Activated CD8-positive, alpha-beta memory T cell treated with anti-CD3 and anti-CD28 coated beads for 24 hours (primary cell): Measurements from ENCODE around the gene ABCC10.
"Not testable (repeated sequence)": the region's sequence is repeated elsewhere in the genome, so short reads cannot be mapped to it uniquely, and the experiment has no call there.

Experiments
- DNase-seq: peaks from one replicate; pipeline ENCODE4 v3.0.0-alpha.2; 2020

The ABCC10 gene

DNA sequence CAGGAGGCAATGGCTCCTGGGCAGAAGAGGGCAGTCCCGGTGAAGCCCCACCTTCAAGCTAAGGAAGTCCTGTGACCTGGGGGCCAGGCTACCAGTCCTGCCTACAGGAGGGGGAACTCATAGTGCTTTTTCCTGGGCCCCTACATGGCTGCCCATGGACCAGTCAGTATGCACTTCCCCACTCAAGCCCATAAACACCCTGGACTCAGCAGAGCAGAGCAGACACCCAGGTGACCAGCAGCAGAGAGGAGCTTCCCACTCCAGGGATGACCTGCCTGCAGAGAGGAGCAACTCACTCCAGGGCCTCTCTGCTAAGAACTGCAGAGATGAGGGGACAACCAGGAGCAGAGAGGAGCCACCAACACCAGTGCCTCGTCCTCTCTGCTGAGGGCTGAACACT lies 14.3 kb upstream of the ABCC10 start:
- DNase-seq: no peak

DNA sequence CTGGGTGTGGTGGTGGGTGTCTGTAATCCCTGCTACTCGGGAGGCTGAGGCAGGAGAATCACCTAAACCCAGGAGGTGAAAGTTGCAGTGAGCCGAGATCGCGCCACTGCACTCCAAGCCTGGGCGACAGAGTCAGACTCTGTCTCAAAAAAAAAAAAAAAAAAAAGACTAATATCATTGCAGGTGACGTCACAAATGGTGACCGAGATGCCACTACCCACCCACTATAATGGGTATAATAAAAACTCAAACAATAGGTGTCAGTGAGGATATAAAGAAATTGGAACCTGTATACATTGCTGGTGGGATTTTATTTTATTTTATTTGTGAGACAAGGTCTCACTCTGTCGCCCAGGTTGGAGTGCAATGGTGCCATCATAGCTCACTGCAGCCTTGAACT lies 12.1 kb upstream of the ABCC10 start:
- DNase-seq: not testable (repeated sequence)

DNA sequence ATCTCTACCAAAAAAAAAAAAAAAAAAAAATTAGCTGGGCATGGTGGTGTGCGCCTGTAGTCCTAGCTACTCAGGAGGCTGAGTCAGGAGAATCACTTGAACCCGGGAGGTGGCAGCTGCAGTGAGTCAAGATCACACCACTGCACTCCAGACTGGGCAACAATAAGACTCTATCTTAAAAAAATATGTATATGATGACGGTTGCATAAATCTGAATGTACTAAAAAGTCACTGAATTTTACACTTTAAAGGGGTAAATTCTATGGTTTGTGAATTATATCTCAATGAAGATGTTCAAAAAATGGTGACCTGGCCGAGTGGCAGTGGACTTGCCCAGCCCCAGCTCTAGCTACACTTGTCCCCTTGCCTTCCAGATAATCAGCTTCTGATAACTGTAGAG lies 10.4 kb upstream of the ABCC10 start:
- DNase-seq: no peak

DNA sequence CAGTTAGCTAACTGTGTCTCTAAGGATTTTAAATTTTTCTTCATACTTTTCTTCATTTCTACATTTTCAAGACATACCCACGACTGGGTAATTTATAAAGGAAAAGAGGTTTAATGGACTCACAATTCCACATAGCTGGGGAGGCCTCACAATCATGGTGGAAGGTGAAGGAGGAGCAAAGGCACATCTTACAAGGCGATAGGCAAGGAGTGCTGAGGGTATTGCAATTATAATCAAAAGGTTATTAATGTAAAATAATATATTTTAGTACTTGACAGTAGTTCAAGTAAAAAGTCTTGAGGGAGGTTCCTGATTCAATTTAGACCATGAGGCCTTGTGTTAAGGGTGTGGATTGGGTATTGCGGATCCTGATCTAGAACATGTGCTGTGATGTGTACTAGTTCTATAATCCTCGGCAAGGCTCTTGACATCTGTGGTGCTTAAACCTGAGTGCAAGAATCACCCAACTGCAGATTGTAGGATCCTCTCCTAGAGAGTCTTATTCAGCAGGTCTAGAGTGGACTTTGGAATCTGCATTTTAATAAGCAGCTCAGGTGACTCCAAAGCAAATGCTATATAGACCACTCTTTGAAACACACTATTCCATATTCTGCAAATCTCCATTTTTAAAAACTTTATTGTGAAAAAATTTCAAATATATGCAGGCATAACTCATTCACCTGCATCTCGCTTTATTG lies 7.2 kb upstream of the ABCC10 start:
- no peak for DNase-seq

DNA sequence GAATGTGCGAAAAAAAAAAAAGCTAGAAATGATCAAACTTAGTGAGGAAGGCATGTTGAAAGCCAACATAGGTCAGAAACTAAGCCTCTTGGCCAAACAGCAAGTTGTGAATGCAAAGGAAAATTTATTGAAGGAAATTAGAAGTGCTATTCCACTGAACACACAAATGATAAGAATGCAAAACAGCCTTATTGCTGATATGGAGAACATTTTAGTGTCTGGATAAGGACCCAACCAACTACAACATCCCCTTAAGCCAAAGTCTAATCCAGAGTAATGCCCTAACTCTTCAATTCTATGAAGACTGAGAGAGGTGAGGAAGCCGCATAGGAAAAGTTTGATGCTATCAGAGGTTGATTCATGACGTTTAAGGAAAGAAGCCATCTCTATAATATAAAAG lies 5.5 kb upstream of the ABCC10 start:
- DNase-seq: no peak

DNA sequence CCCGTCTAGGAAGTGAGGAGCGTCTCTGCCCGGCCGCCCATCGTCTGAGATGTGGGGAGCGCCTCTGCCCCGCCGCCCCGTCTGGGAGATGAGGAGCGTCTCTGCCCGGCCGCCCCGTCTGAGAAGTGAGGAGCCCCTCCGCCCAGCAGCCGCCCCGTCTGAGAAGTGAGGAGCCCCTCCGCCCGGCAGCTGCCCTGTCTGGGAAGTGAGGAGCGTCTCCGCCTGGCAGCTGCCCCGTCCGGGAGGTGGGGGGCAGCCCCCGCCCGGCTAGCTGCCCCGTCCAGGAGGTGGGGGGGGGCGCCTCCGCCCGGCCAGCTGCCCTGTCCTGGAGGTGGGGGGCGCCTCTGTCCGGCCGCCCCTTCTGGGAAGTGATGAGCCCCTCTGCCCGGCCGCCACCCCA lies 2.3 kb upstream of the ABCC10 start:
- not testable (repeated sequence) for DNase-seq

DNA sequence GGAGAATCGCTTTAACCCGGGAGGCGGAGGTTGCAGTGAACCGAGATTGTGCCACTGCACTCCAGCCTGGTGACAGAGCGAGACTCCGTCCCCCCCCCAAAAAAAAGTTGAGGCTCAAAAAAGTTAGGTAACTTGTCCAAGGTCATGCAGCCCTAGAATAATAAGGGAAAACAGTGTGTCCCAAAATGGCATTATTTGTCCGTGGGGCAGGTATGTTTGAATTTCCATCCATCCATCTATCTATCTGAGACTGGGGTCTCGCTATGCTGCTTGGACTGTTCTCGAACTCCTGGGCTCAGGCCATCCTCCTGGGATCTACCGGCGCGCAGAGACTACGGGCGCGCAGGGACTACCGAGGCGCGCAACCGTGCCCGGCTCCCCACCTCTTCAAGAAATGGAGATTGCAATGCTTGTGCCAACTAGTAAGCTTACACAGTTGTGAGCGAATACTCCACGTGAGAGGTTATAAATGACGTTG lies 374 bp upstream of the ABCC10 start:
- DNase-seq: no peak

DNA sequence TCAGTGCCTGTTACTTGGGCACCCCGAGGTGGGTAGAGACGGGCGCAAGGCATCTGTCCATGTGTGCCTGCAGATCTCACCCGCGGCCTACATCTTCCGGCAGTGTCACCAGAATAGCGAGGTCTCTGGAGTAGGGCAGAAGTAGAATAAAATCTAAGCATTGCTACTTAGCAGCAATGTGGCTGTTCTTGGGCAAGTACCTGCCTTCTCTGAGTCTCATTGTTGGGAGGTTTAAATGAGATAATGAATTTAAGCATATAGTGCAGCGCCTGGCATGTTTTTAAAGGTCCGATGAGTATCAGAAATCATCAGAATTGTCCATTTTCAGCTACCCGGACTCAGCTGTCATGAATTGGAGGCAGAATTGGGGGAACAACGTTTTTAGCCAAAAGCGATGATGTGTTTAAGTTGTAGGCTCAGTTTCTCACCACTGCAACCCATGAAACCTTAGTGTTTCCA lies 800 bp downstream of the ABCC10 start:
- DNase-seq: no peak

DNA sequence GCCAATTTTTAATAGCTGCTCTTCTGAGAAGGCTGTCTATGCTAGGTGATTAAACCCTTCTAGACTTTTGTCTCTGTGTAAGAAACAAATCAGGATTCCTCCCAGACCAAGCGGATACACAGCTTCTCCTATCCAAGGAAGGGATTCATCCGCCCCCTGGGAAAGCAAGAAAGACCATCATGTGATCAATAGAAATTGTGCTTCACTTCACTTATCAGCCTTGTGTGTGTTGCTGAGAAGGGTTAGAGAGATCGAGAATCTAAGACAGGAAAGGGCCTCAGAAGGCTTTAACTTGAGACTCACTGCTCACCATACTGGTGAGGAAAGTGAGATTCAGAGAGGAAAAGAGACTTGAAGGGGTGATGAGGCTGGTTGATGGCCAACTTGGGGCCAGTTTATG lies 1.5 kb downstream of the ABCC10 start:
- DNase-seq: no peak

DNA sequence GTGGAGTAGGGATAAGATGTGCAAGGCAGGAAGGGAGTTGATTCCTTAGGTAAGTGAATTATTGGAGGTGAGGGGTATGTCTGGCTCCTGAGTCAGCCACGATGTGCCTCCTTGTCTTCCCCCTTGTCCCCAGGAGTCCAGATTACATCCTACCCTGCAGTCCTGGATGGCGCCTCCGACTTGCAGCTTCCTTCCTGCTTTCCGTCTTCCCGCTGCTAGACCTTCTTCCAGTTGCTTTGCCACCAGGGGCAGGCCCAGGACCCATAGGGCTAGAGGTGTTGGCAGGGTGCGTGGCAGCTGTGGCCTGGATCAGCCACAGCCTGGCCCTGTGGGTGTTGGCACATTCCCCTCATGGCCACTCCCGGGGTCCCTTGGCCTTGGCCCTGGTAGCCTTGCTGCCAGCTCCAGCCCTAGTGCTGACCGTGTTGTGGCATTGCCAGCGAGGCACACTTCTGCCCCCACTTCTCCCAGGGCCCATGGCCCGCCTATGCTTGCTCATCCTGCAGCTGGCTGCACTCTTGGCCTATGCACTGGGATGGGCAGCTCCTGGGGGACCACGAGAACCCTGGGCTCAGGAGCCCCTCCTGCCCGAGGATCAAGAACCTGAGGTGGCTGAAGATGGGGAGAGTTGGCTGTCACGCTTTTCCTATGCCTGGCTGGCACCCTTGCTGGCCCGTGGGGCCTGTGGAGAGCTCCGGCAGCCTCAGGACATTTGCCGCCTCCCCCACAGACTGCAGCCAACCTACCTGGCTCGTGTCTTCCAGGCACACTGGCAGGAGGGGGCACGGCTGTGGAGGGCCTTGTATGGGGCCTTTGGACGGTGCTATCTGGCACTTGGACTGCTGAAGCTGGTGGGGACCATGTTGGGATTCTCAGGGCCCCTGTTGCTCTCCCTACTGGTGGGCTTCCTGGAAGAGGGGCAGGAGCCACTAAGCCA lies 4.9 kb downstream of the ABCC10 start:
- no peak for DNase-seq

DNA sequence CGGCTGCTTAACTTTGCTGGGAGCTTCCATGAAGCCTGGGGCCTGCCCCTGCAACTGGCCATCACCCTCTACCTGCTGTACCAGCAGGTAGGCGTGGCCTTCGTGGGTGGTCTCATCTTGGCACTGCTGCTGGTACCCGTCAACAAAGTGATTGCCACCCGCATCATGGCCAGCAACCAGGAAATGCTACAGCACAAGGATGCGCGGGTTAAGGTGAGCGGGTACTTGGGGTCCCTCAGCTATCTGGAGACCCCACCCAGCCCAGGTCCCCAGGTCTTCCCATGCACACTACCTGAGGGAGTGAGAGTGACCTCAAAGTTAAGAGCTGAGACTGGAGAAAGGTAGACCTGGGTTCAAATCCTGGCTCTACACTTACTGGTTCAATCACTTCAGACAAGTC lies 5.8 kb downstream of the ABCC10 start:
- DNase-seq: no peak

DNA sequence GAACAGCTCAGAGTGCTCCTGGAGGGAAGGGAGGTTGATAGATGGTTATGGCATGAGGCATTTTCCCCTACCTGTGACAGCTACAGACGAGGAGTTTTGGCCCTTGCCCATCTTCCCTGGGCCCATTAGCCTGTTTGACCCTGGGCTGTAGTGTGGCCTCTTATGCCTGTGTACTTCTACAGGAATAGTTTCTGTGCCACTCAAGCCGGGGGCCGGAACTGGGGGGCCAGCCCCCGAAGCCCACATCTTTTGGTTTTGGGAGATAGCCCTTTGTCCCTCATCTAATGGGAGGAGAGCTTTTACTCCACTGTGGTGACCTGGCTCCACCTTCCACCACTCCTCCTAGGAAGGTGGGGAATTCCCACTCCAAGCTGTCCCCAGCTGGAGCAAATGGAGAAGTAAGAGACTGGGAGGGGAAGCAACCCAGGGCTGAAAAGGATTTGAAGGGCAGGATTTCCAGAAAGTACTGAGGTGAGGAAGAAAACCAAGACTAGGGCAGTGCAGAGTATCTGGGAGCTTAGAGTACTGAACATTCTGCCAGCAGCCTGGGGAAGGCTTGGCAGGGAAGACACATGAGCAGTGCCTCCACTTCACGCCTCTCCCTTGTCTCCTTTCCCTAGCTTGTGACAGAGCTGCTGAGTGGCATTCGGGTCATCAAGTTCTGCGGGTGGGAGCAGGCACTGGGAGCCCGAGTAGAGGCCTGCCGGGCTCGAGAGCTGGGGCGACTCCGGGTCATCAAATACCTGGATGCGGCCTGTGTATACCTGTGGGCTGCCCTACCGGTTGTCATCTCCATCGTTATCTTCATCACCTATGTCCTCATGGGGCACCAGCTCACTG lies 6.9 kb downstream of the ABCC10 start:
- DNase-seq: no peak

DNA sequence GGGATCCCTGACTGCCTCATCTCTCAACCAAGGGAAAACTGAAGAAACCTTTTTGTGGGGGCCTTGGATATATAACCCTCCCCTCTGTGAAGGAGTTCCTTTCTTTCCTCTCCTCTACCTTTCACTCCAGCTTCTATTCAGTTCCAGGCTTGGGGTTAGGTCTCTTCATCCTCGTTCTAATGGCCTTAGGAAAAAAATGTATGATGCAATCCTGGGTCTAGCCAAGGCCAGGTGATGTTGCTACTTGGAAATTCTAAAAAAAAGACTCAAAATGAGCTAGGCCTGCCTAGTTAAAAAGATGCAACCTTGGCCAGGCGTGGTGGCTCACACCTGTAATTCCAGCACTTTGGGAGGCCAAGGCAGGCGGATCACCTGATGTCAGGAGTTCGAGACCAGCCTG lies 7.6 kb downstream of the ABCC10 start:
- DNase-seq: no peak

DNA sequence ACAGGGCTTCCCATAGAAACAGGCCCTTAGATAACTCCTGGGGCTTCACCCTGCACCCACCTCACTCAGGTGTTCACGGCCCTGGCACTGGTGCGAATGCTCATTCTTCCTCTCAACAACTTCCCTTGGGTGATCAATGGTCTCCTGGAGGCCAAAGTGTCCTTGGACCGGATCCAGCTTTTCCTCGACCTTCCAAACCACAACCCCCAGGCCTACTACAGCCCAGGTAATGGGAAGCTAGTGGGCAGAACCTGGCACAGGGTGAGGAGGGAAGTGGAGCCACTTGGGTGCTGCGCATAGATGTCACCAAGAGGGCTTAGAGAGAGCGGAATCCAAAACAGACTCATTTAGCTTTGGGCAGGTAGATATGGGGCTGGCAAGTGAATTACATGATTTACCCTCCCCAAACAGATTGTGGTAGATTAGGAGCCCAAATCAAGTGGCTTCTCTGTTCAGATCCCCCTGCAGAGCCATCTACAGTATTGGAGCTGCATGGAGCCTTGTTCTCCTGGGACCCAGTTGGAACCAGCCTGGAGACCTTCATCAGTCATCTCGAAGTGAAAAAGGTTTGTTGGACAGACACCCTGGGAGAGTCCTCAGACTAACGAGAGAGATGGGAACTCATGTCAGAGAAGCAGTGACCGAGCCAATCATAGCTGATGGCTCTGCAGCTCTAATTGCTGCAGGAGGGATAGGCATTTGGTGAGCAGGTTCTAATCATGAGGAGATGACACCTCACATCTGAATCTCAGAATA lies 8.5 kb downstream of the ABCC10 start:
- no peak for DNase-seq

DNA sequence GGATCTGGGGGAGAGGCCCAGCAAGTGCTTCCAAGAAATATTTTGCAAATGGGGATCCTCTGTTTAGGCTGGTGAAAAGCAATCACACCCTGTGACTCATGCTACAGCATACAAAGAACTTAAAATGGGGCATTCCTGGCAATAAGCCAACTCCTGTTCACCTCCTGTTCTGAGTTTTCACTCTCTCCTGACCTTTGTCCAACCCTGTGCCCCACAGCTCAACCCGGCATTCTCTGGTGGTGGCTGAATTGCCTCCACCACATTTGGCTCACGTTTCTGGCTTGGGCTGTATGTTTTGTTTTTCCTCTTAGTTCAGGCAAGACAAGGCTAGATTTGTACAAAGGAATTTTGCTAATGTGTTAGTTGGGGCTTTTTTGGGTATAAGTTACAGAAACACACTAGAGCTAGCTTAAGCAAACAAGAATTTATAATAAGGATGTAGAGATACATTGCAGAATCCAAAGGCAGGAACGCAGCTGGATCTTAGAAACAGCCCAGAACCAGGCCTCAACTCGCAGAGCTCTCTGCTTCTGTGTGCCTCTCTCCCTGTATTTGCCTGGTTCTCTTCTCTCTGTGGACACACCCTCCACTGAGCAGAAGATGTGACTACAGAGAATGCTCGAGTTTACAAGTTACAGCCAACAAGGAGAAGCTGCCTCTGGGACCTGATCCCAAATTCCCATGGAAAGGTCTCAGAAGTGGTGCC lies 9.4 kb downstream of the ABCC10 start:
- no peak for DNase-seq

DNA sequence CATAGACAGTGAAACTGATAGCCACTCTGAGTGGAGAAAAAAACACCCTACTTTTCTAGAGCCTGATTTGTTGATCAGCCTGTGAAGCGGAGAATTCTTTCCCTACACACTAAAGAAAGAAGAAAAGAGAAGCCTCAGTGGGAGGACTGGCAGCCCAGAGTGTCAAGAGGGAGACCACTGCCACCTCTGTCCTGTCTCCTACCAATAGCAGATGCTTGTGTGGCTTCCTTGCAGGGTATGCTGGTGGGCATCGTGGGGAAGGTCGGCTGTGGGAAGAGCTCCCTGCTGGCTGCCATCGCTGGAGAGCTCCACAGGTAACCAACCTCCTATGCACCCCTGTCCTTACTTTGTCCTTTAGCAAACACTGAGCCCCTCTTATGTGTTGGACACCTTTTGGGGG lies 10.4 kb downstream of the ABCC10 start:
- no peak for DNase-seq

DNA sequence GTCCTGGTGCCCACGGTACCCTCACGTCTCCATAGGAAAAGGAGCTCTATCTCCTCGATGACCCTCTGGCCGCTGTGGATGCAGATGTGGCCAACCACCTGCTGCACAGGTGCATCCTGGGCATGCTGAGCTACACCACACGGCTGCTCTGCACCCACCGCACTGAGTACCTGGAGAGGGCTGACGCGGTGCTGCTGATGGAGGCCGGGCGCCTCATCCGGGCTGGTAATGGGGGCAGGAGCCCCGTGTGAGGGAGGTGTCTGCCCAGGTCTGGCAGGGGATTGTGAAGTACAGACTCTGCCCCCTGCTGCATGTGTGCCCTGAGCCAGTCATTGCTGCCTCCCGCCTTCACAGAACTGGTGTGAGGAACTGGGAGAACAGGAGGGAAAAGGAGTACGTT lies 15.6 kb downstream of the ABCC10 start:
- DNase-seq: no peak

DNA sequence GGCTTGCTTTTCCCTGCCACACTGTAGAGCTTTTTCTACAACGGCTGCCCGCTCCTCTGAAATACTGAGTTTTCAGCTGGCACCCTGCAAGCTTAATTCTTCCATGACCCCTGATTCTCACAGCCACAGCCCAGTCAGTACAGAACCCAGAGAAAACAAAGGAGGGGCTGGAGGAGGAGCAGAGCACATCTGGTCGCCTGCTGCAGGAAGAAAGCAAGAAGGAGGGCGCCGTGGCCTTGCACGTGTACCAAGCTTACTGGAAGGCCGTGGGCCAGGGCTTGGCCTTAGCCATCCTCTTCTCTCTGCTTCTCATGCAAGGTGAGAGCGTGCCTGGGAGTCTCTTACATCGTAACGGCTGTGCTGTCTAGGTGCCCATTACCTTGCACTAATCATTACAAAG lies 16.7 kb downstream of the ABCC10 start:
- no peak for DNase-seq

DNA sequence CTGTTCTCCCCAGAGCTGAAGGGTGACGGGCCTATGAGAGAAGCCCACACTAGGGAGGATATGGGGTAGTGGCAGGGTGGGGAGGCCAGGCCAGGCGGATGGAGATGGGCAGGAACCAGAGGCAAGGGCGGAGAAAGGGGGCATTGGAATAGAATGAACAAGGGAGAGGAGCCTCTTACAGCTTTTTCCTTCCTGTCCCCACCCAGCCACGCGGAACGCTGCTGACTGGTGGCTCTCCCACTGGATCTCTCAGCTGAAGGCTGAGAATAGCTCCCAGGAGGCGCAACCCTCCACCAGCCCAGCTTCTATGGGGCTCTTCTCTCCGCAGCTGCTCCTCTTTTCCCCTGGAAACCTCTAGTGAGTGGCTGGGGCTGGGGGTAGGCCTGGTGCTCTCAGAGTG lies 17.2 kb downstream of the ABCC10 start:
- no peak for DNase-seq

DNA sequence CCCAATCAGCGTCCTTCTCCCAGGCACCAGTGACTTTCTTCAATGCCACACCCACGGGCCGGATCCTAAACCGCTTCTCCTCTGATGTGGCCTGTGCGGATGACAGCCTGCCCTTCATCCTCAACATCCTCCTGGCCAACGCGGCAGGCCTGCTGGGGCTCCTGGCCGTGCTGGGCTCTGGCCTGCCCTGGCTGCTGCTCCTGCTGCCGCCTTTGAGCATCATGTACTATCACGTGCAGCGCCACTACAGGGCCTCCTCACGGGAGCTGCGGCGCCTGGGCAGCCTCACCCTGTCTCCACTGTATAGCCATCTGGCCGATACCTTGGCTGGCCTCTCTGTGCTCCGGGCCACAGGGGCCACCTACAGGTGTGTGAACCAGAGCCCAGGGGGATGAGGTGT lies 18.2 kb downstream of the ABCC10 start:
- no peak for DNase-seq

DNA sequence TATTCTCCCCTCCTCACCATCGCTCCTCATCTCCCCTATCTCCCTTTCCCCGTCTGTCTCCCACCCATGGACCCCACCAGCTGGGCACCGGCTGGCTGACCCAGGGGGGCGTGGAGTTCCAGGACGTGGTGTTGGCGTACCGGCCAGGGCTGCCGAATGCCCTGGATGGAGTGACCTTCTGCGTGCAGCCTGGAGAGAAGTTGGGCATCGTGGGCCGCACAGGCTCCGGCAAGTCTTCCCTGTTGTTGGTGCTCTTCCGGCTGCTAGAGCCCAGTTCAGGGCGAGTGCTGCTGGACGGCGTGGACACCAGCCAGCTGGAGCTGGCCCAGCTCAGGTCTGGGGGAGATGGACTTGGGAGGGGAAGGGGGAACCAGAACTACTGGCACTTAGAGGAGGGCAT lies 20.3 kb downstream of the ABCC10 start:
- no peak for DNase-seq

DNA sequence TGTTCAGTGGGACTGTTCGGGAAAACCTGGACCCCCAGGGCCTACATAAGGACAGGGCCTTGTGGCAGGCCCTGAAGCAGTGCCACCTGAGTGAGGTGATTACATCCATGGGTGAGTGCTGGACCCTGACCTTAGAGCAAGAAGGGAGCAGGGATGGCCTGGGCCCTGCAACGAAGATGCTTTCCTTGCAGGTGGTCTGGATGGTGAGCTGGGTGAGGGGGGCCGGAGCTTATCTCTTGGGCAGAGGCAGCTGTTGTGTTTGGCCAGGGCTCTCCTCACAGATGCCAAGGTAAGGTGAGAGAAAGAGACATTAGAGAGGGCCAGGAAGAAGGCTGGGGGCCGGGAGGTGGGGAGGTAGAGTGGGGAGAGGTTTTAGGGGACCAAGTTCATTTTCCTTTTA lies 21.6 kb downstream of the ABCC10 start:
- DNase-seq: no peak
